Measurements from ENCODE around the gene FOXJ2.
"Not testable (repeated sequence)": the region's sequence is repeated elsewhere in the genome, so short reads cannot be mapped to it uniquely, and the experiment has no call there.

FOXJ2 gene

DNA sequence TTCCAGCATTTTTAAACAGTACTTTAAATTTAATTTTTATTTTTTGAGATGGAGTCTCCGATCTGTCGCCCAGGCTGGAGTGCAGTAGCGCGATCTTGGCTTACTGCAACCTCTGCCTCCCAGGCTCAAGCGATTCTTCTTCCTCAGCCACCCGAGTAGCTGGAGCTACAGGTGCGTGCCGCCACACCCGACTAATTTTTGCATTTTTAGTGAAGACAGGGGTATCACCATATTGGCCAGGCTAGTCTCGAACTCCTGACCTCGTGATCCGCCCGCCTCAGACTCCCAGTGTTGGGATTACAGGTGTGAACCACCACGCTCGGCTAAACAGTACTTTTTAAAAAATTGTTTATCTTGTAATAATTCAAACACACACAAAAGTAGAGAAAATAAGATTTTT, 4.2 kb upstream of the FOXJ2 start:
- Histone ChIP-seq H3K4me3 (ENCODE audit: insufficient read depth, low read depth, low read length, poor library complexity, severe bottlenecking) (no peak overlapping the region), H3K27me3 (replicated peaks; ENCODE audit: control insufficient read depth, insufficient read depth, low read length, poor library complexity, severe bottlenecking) (no peaks in the 10 kb centered on the region), H3K36me3 (ENCODE audit: control insufficient read depth, insufficient read depth, low read length) (no peaks in the 10 kb centered on the region), H3K27ac (ENCODE audit: insufficient read depth, low read length, poor library complexity, severe bottlenecking) (no peak overlapping the region), H3K9me3 (ENCODE audit: control insufficient read depth, low read length) (no peaks in the 10 kb centered on the region), H3K4me1 (ENCODE audit: control insufficient read depth, insufficient read depth, low read length, poor library complexity, severe bottlenecking) (peaks cover 10% of the 10 kb centered on the region)
- DNase-seq, result no peak

DNA sequence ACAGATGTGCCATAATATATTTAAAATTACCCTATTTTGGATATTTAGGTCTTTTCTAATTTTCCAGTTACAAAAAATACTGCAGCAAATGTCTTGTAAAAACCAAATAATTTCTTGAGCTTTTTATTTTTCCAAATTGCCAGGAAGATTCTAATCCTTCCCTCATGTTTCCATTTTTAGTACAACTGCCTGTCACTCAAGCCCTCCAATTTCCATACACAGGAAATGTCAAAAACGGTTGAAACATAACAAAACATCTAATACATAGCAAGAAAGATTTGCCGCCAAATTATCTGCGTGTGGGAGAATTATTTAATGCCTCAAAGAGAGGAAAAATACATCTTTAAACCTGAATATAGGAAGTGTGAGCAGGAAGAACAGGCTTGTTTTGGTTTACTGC, 2.3 kb upstream of the FOXJ2 start:
- Histone ChIP-seq H3K27ac (ENCODE audit: insufficient read depth, low read length, poor library complexity, severe bottlenecking) (no peak overlapping the region), H3K4me3 (ENCODE audit: insufficient read depth, low read depth, low read length, poor library complexity, severe bottlenecking) (no peak overlapping the region), H3K4me1 (ENCODE audit: control insufficient read depth, insufficient read depth, low read length, poor library complexity, severe bottlenecking) (peaks cover 29% of the 10 kb centered on the region), H3K27me3 (replicated peaks; ENCODE audit: control insufficient read depth, insufficient read depth, low read length, poor library complexity, severe bottlenecking) (no peaks in the 10 kb centered on the region), H3K36me3 (ENCODE audit: control insufficient read depth, insufficient read depth, low read length) (no peaks in the 10 kb centered on the region), H3K9me3 (ENCODE audit: control insufficient read depth, low read length) (no peaks in the 10 kb centered on the region)
- no peak for DNase-seq

GRCh38 chr12:8031017-8031416, 1.5 kb upstream of the FOXJ2 start:
- not testable (repeated sequence) for H3K27ac ChIP-seq (ENCODE audit: insufficient read depth, low read length, poor library complexity, severe bottlenecking); H3K9me3 ChIP-seq (ENCODE audit: control insufficient read depth, low read length); H3K36me3 ChIP-seq (ENCODE audit: control insufficient read depth, insufficient read depth, low read length); DNase-seq; H3K4me3 ChIP-seq (ENCODE audit: insufficient read depth, low read depth, low read length, poor library complexity, severe bottlenecking); H3K27me3 ChIP-seq (replicated peaks; ENCODE audit: control insufficient read depth, insufficient read depth, low read length, poor library complexity, severe bottlenecking)
- peaks cover 36% of the 10 kb centered on the region for H3K4me1 ChIP-seq (ENCODE audit: control insufficient read depth, insufficient read depth, low read length, poor library complexity, severe bottlenecking)

GRCh38 chr12:8031872-8032241, 659 bp upstream of the FOXJ2 start:
- Histone ChIP-seq H3K4me1 (ENCODE audit: control insufficient read depth, insufficient read depth, low read length, poor library complexity, severe bottlenecking) (peaks cover 37% of the 10 kb centered on the region), H3K27ac (ENCODE audit: insufficient read depth, low read length, poor library complexity, severe bottlenecking) (peak overlapping the region; percentile 95), H3K4me3 (ENCODE audit: insufficient read depth, low read depth, low read length, poor library complexity, severe bottlenecking) (peak overlapping the region; percentile 94), H3K9me3 (ENCODE audit: control insufficient read depth, low read length) (no peaks in the 10 kb centered on the region), H3K27me3 (replicated peaks; ENCODE audit: control insufficient read depth, insufficient read depth, low read length, poor library complexity, severe bottlenecking) (no peaks in the 10 kb centered on the region), H3K36me3 (ENCODE audit: control insufficient read depth, insufficient read depth, low read length) (no peaks in the 10 kb centered on the region)
- no peak for DNase-seq

- peak overlapping the region; percentile 95 for H3K27ac ChIP-seq (ENCODE audit: insufficient read depth, low read length, poor library complexity, severe bottlenecking)
- H3K4me3 ChIP-seq (ENCODE audit: insufficient read depth, low read depth, low read length, poor library complexity, severe bottlenecking), result peak overlapping the region; percentile 94
- H3K4me1 ChIP-seq (ENCODE audit: control insufficient read depth, insufficient read depth, low read length, poor library complexity, severe bottlenecking), result peaks cover 53% of the 10 kb centered on the region
- DNase-seq, result peak; percentile 31 to 51 (median 35)
- H3K36me3 ChIP-seq (ENCODE audit: control insufficient read depth, insufficient read depth, low read length), result no peaks in the 10 kb centered on the region
- no peaks in the 10 kb centered on the region for H3K9me3 ChIP-seq (ENCODE audit: control insufficient read depth, low read length)
- no peaks in the 10 kb centered on the region for H3K27me3 ChIP-seq (replicated peaks; ENCODE audit: control insufficient read depth, insufficient read depth, low read length, poor library complexity, severe bottlenecking)
Measured at GRCh38 chr12:8033153-8034044, 883 bp downstream of the FOXJ2 start.

DNA sequence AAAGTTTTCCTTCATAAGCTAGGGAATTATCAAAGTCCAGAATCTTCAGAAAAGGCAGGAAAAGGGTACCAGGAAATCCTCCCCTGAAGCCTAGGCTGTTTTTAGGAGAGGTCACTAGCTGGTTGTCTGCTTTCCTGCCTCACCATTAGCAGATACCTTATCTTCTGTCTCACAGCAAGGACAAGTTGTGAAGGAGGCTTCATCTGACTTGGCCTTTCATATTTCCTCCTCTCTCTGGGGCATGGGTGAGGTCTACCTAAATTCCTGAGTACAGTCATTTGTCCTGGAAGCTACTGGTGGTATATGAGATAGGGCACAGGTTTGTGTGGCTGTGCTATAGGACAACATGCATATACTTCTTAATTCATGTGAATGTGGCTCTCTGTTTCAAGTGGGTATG, 2.3 kb downstream of the FOXJ2 start:
- Histone ChIP-seq H3K4me3 (ENCODE audit: insufficient read depth, low read depth, low read length, poor library complexity, severe bottlenecking) (peak overlapping the region; percentile 94), H3K36me3 (ENCODE audit: control insufficient read depth, insufficient read depth, low read length) (peaks cover 2% of the 10 kb centered on the region), H3K27ac (ENCODE audit: insufficient read depth, low read length, poor library complexity, severe bottlenecking) (peak overlapping the region; percentile 95), H3K27me3 (replicated peaks; ENCODE audit: control insufficient read depth, insufficient read depth, low read length, poor library complexity, severe bottlenecking) (no peaks in the 10 kb centered on the region), H3K9me3 (ENCODE audit: control insufficient read depth, low read length) (no peaks in the 10 kb centered on the region), H3K4me1 (ENCODE audit: control insufficient read depth, insufficient read depth, low read length, poor library complexity, severe bottlenecking) (peaks cover 57% of the 10 kb centered on the region)
- no peak for DNase-seq

DNA sequence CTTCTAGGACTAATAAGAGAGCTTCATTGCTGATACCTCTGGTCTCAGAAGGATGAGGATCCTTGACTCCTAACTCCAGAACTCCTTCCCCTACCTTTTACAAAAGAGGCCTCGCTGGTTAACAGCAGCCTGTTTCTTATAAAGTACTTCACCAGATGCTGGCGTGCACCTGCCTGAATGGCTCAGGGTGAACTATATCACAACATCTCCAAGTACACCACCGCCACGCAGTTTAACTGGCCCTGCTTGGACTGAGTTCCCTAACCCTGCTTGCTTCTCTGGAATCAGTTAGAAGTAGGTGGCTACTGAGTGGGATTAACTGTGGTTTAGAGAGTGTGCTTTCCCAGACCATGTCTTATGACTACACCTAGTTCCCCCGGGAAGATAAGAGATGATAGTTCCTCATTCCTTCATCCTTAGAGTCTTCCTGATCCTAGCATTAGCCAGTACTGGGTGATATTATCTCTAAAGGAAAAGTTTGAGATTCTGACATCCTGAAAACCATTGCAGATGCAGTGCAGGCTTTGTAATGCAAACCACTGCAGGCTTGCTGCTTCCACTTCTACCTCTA, 3.0 kb downstream of the FOXJ2 start:
- H3K4me1 ChIP-seq (ENCODE audit: control insufficient read depth, insufficient read depth, low read length, poor library complexity, severe bottlenecking), result peaks cover 57% of the 10 kb centered on the region
- no peak overlapping the region for H3K4me3 ChIP-seq (ENCODE audit: insufficient read depth, low read depth, low read length, poor library complexity, severe bottlenecking)
- H3K9me3 ChIP-seq (ENCODE audit: control insufficient read depth, low read length), result no peaks in the 10 kb centered on the region

GRCh38 chr12:8036346-8036745, 3.8 kb downstream of the FOXJ2 start:
- H3K27me3 ChIP-seq (replicated peaks; ENCODE audit: control insufficient read depth, insufficient read depth, low read length, poor library complexity, severe bottlenecking), result no peaks in the 10 kb centered on the region
- H3K27ac ChIP-seq (ENCODE audit: insufficient read depth, low read length, poor library complexity, severe bottlenecking), result no peak overlapping the region
- peaks cover 57% of the 10 kb centered on the region for H3K4me1 ChIP-seq (ENCODE audit: control insufficient read depth, insufficient read depth, low read length, poor library complexity, severe bottlenecking)
- no peak for DNase-seq
- H3K4me3 ChIP-seq (ENCODE audit: insufficient read depth, low read depth, low read length, poor library complexity, severe bottlenecking), result no peak overlapping the region
- peaks cover 12% of the 10 kb centered on the region for H3K36me3 ChIP-seq (ENCODE audit: control insufficient read depth, insufficient read depth, low read length)
- no peaks in the 10 kb centered on the region for H3K9me3 ChIP-seq (ENCODE audit: control insufficient read depth, low read length)

More for the DNA sequence above, 3.0 kb downstream of the FOXJ2 start:
- DNase-seq, result no peak
- Histone ChIP-seq H3K36me3 (ENCODE audit: control insufficient read depth, insufficient read depth, low read length) (peaks cover 6% of the 10 kb centered on the region), H3K27me3 (replicated peaks; ENCODE audit: control insufficient read depth, insufficient read depth, low read length, poor library complexity, severe bottlenecking) (no peaks in the 10 kb centered on the region), H3K27ac (ENCODE audit: insufficient read depth, low read length, poor library complexity, severe bottlenecking) (peak overlapping the region; percentile 95)

DNA sequence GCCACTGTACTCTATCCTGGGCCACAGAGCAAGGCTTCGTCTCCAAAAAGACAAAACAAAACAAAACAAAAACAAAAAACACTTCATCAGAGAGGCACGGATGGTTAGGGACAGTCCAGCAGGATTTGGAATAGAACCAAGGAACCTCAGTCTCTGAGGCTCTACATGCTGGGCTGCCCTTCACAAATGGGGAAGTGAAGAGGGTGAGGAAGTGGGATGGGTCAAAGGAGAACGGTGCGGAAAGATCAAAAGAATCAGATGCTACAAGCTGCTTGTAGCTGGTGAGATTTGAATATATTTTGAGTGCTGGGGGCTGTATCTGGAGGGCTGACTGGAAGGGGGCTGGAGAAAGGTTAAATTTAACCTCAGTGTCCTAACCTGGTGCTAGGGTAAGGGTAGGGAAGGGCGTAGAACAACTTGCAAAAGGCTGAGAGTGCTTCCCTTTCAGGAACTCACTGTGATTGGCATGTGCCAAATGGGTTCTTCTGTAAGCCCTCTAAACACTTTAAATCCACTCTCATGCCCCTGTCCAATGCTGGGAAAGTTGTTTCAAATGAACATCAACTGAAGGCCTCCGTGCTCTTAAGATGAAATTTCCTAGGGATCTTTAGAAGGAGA, 4.6 kb downstream of the FOXJ2 start:
- peaks cover 19% of the 10 kb centered on the region for H3K36me3 ChIP-seq (ENCODE audit: control insufficient read depth, insufficient read depth, low read length)
- H3K4me1 ChIP-seq (ENCODE audit: control insufficient read depth, insufficient read depth, low read length, poor library complexity, severe bottlenecking), result peaks cover 51% of the 10 kb centered on the region
- no peaks in the 10 kb centered on the region for H3K9me3 ChIP-seq (ENCODE audit: control insufficient read depth, low read length)
- H3K4me3 ChIP-seq (ENCODE audit: insufficient read depth, low read depth, low read length, poor library complexity, severe bottlenecking), result no peak overlapping the region
- H3K27ac ChIP-seq (ENCODE audit: insufficient read depth, low read length, poor library complexity, severe bottlenecking), result no peak overlapping the region
- H3K27me3 ChIP-seq (replicated peaks; ENCODE audit: control insufficient read depth, insufficient read depth, low read length, poor library complexity, severe bottlenecking), result no peaks in the 10 kb centered on the region
- no peak for DNase-seq

DNA sequence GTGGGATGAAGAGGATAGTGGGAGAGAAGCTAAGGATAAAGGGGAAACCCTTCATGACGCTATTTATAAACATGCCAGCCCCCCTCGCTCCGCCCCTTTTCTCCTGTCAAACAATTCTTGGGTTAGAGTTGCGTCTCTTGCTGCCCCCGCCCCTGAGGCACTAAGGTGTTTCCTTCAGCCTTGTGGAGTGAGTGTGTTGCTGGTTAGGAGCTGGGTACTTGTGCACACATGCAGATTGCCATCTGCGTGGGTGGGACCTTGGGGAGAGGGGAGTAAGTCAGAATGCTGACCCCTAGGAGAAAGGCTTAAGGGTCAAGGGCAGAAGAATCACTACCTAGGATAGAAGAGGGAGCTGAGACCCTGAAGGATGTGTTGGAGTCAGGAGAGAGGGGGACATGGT, 5.4 kb downstream of the FOXJ2 start:
- H3K4me1 ChIP-seq (ENCODE audit: control insufficient read depth, insufficient read depth, low read length, poor library complexity, severe bottlenecking), result peaks cover 51% of the 10 kb centered on the region
- H3K27me3 ChIP-seq (replicated peaks; ENCODE audit: control insufficient read depth, insufficient read depth, low read length, poor library complexity, severe bottlenecking), result no peaks in the 10 kb centered on the region
- H3K27ac ChIP-seq (ENCODE audit: insufficient read depth, low read length, poor library complexity, severe bottlenecking), result no peak overlapping the region
- no peak for DNase-seq
- H3K4me3 ChIP-seq (ENCODE audit: insufficient read depth, low read depth, low read length, poor library complexity, severe bottlenecking), result no peak overlapping the region
- peaks cover 26% of the 10 kb centered on the region for H3K36me3 ChIP-seq (ENCODE audit: control insufficient read depth, insufficient read depth, low read length)
- H3K9me3 ChIP-seq (ENCODE audit: control insufficient read depth, low read length), result no peaks in the 10 kb centered on the region
